ENCODE measurements around the gene CNTNAP4.

Gene CNTNAP4

DNA sequence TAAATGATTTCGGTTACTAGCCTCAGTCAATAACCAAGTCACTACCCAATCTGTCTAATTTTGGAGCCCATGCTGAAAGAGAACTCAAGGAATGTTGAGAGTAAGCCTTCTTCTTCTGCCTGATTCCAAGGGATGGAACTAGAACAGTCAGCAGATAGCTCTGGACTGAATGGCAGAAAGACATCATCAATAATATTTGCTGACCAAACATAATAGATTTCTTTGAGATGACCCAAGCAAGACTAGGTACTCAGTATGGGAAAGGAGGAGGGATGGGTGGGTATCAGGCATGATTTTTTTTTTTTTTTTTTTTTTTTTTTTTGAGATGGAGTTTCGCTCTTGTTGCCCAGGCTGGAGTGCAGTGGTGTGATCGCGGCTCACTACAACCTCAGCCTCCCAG, 330.1 kb downstream of the CNTNAP4 start:
- Histone ChIP-seq H3K9ac (no peak overlapping the region), H3K27me3 (ENCODE audit: insufficient read depth, low read depth) (no peaks in the 10 kb centered on the region), H2AFZ (ENCODE audit: low read depth) (no peak overlapping the region), H3K36me3 (ENCODE audit: insufficient read depth) (no peaks in the 10 kb centered on the region), H3K4me3 (IDR thresholded peaks at IDR 0.05; ENCODE audit: insufficient read depth, low read depth, low read length) (no peak overlapping the region), H3K79me2 (ENCODE audit: insufficient read depth, low read depth) (no peaks in the 10 kb centered on the region), H4K20me1 (ENCODE audit: insufficient read depth) (no peaks in the 10 kb centered on the region), H3K27ac (no peak overlapping the region), H3K4me1 (ENCODE audit: low read depth, poor library complexity, severe bottlenecking) (no peaks in the 10 kb centered on the region), H3K4me2 (no peak overlapping the region)
- TF ChIP-seq, protein P1, sequence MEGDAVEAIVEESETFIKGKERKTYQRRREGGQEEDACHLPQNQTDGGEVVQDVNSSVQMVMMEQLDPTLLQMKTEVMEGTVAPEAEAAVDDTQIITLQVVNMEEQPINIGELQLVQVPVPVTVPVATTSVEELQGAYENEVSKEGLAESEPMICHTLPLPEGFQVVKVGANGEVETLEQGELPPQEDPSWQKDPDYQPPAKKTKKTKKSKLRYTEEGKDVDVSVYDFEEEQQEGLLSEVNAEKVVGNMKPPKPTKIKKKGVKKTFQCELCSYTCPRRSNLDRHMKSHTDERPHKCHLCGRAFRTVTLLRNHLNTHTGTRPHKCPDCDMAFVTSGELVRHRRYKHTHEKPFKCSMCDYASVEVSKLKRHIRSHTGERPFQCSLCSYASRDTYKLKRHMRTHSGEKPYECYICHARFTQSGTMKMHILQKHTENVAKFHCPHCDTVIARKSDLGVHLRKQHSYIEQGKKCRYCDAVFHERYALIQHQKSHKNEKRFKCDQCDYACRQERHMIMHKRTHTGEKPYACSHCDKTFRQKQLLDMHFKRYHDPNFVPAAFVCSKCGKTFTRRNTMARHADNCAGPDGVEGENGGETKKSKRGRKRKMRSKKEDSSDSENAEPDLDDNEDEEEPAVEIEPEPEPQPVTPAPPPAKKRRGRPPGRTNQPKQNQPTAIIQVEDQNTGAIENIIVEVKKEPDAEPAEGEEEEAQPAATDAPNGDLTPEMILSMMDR (conservative IDR thresholded peaks at IDR 0.05; ENCODE audit: low read depth, low read length) = no peak
